ENCODE measurements around the gene PFDN4.

The PFDN4 gene

GRCh38 chr20:54254596-54254995 lies 46.7 kb downstream of the PFDN4 start:
- TF ChIP-seq CSDC2 (CRISPR knock-in tag; IDR thresholded peaks at IDR 0.05) (no peak), RARB (CRISPR knock-in tag; IDR thresholded peaks at IDR 0.05) (no peak), BACH2 (CRISPR knock-in tag; IDR thresholded peaks at IDR 0.05; ENCODE audit: borderline replicate concordance) (no peak), ESRRG (CRISPR knock-in tag; IDR thresholded peaks at IDR 0.05) (no peak), POU6F1 (CRISPR knock-in tag; IDR thresholded peaks at IDR 0.05; ENCODE audit: borderline replicate concordance, low read depth) (no peak), ISL1 (CRISPR knock-in tag; IDR thresholded peaks at IDR 0.05) (no peak), TCF4 (CRISPR knock-in tag; IDR thresholded peaks at IDR 0.05; ENCODE audit: borderline replicate concordance) (no peak), GLIS3 (CRISPR knock-in tag; IDR thresholded peaks at IDR 0.05) (no peak)
- peak; percentile 60 for ATAC-seq

GRCh38 chr20:54255157-54255556 lies 47.3 kb downstream of the PFDN4 start:
- peak; percentile 75 for ATAC-seq

GRCh38 chr20:54256202-54256601 lies 48.3 kb downstream of the PFDN4 start:
- no peak for TF ChIP-seq PPARA (CRISPR knock-in tag; IDR thresholded peaks at IDR 0.05; ENCODE audit: borderline replicate concordance)
- no peak for TF ChIP-seq CSDC2 (CRISPR knock-in tag; IDR thresholded peaks at IDR 0.05)
- no peak for ATAC-seq

More at GRCh38 chr20:54255157-54255556, 47.3 kb downstream of the PFDN4 start:
- TF ChIP-seq TCF4 (CRISPR knock-in tag; IDR thresholded peaks at IDR 0.05; ENCODE audit: borderline replicate concordance) (no peak), ISL1 (CRISPR knock-in tag; IDR thresholded peaks at IDR 0.05) (no peak), ZNF565 (CRISPR knock-in tag; conservative IDR thresholded peaks at IDR 0.05; ENCODE audit: low read depth) (no peak), ZNF70 (CRISPR knock-in tag; IDR thresholded peaks at IDR 0.05) (no peak), ZC3H10 (CRISPR knock-in tag; IDR thresholded peaks at IDR 0.05) (no peak), OSR1 (CRISPR knock-in tag; IDR thresholded peaks at IDR 0.05) (no peak), GLIS3 (CRISPR knock-in tag; IDR thresholded peaks at IDR 0.05) (no peak), BACH2 (CRISPR knock-in tag; IDR thresholded peaks at IDR 0.05; ENCODE audit: borderline replicate concordance) (no peak), POU6F1 (CRISPR knock-in tag; IDR thresholded peaks at IDR 0.05; ENCODE audit: borderline replicate concordance, low read depth) (no peak), TOX (CRISPR knock-in tag; IDR thresholded peaks at IDR 0.05; ENCODE audit: borderline replicate concordance) (no peak), TSHZ2 (CRISPR knock-in tag; IDR thresholded peaks at IDR 0.05) (no peak)

GRCh38 chr20:54257071-54257816 lies 49.4 kb downstream of the PFDN4 start:
- ATAC-seq: peak; percentile 57
- TF ChIP-seq ESRRG (CRISPR knock-in tag; IDR thresholded peaks at IDR 0.05) (no peak), TOX (CRISPR knock-in tag; IDR thresholded peaks at IDR 0.05; ENCODE audit: borderline replicate concordance) (no peak), ARNTL (CRISPR knock-in tag; IDR thresholded peaks at IDR 0.05; ENCODE audit: borderline replicate concordance, low read depth) (no peak), OSR1 (CRISPR knock-in tag; IDR thresholded peaks at IDR 0.05) (no peak), CREB5 (CRISPR knock-in tag; IDR thresholded peaks at IDR 0.05; ENCODE audit: low read depth) (no peak), ZNF8 (CRISPR knock-in tag; IDR thresholded peaks at IDR 0.05) (no peak), PATZ1 (CRISPR knock-in tag; IDR thresholded peaks at IDR 0.05; ENCODE audit: borderline replicate concordance) (no peak), GLIS3 (CRISPR knock-in tag; IDR thresholded peaks at IDR 0.05) (no peak), POU6F1 (CRISPR knock-in tag; IDR thresholded peaks at IDR 0.05; ENCODE audit: borderline replicate concordance, low read depth) (no peak), TCF4 (CRISPR knock-in tag; IDR thresholded peaks at IDR 0.05; ENCODE audit: borderline replicate concordance) (no peak), PPARA (CRISPR knock-in tag; IDR thresholded peaks at IDR 0.05; ENCODE audit: borderline replicate concordance) (no peak), ZFP30 (CRISPR knock-in tag; IDR thresholded peaks at IDR 0.05) (no peak)

Measured in SK-N-SH treated with all-trans-retinoic acid at 6 μM for 48 hours (cell line).